Effector CD8-positive, alpha-beta T cell (primary cell): ENCODE data around the gene AIG1.
"Not testable (repeated sequence)": the region's sequence is repeated elsewhere in the genome, so short reads cannot be mapped to it uniquely, and the experiment has no call there.

Experiments
- DNase-seq: peaks from one replicate; lab custom pipeline; 2025; lab: John Stamatoyannopoulos, UW
- total RNA-seq, 4 experiments: gene quantifications; one replicate each; lab custom pipeline; 2026; lab: John Stamatoyannopoulos, UW

Gene AIG1, protein sequence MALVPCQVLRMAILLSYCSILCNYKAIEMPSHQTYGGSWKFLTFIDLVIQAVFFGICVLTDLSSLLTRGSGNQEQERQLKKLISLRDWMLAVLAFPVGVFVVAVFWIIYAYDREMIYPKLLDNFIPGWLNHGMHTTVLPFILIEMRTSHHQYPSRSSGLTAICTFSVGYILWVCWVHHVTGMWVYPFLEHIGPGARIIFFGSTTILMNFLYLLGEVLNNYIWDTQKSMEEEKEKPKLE
- total RNA-seq, result 3.2 to 7.1 (median 5.9) reads per million in 4 experiments

DNA sequence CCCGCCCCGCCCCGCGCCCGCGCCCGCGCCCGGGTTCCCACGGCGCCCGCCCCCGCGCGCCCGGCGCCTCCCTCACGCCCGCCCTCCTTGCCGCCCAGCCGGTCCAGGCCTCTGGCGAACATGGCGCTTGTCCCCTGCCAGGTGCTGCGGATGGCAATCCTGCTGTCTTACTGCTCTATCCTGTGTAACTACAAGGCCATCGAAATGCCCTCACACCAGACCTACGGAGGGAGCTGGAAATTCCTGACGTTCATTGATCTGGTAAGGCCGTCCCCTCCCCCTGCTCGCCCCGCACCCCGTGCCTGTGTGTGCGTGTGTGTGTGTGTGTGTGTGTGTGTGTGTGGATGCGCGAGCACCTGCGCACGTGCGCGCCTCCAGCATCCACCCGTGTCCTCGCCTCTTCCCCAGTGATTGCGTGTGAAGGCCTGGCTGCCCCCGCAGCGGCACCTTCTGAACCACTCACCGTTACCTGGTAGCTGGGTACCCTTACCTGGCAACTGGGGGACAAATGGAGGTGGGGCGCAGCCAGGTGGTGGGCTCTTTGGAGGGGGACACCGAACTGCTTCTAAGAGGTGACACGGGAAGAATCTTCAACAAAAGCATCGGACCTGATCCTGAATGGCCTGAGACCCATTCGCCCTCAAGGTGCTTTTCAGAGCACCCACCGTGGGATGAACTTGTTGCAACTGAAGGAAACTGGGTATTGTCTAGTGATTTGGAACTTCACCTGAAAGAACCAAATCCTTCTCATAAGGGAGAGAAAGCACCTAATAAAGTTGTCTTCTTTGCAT lies at the start of gene AIG1:
Gene AIG1 (plus strand): TSS at position 84 of the 791 bp plus-strand sequence. CDS start 37 bp downstream, at position 121.
- DNase-seq, result peak; percentile 60

DNA sequence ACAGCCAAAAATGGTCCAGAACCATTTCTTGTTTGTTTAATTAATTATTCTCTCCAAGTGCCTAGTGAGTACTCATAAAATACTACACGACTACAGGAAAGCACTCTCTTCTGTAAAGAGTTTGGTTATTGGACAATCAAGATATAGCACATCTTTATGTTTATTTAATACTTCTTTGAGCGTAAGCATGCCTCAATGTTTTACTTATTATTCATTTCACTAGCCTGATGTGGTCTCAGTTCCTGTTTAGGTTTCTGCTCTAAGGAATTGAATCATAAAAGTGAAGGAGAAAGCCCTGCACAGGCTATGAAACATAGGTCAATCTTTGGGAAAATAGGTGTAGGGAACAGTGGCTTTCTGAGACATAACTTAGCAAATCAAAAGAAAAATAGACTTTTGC lies 45.9 kb upstream of the AIG1 start:
- no peak for DNase-seq

DNA sequence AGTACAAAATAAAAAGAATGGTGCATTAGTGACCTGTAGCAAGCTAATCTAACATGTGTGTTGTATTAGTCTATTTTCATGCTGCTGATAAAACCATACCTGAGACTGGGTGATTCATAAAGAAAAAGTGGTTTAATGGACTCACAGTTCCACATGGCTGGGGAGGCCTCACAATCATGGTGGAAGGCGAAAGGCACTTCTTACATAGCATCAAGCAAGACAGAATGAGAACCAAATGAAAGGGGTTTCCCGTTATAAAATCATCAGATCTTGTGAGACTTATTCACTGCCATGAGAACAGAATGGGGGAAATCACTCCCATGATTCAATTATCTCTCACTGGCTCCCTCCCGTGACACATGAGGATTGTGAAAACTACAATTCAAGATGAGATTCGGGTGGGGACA lies 45.4 kb upstream of the AIG1 start:
- DNase-seq, result no peak

DNA sequence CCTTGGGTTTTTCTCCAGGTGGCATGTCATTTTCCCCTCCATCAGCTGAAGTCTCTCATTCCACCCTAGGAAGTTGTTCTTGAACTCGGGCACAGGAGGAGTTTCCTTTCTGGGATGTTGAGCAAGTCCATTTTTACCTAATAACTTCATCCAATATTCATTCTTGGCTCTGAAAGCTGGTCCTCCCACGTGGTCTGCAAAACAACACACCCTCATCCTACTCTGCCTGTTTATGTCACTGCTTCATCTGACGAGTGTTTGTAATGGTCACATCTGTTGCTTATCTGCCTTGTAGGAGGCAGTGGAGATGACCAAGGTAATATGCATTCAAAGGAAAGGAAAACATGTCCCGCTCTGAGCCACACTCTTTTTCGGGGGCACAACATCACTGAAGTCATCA lies 41.7 kb upstream of the AIG1 start:
- DNase-seq, result no peak

DNA sequence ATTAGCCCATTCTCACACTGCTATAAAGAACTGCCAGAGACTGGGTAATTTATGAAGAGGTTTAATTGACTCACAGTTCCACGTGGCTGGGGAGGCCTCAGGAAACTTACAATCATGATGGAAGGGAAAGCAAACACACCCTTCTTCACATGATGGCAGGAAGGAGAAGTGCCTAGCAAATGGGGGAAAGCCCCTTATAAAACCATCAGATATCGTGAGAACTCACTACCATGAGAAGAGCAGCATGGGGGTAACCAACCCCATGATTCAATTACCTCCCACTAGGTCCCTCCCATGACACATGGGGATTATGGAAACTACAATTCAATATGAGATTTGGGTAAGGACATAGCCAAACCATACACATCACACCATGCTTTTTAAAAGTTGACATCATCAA lies 39.8 kb upstream of the AIG1 start:
- not testable (repeated sequence) for DNase-seq

DNA sequence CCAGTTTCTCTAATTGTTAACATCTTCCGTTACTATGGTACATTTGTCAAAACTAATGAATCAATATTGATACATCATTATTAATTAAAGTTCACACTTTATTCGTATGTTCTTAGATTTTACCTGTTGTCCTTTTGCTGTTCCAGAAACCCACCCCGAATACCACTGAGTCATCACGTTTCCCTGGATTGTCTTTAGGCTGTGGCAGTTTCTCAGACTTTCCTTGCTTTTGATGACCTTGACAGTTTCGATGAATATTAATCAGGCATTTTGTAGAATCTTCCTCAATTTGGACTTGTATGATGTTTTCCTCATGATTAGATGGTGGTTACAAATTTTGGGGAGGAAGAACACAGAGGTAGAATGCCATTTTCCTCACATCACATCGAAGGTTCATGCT lies 39.1 kb upstream of the AIG1 start:
- no peak for DNase-seq

DNA sequence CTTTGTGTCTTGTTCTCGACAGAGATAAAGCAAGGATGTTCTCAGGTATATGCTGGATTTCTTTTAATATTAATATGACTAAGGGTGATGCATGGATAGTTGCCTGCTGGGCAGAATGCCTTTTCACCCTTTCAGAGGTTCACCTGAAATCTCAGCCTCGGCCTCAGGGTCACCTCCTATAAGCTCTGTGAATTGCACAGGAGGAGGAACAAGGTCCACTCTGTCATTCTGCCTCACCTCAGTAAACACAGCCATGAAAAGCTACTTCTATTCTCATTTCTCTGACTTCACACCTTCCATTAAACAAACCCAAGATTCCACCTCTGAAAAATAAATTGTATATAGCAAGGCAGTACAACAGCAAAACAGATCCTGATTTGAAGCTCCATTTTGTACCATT lies 38.1 kb upstream of the AIG1 start:
- no peak for DNase-seq

DNA sequence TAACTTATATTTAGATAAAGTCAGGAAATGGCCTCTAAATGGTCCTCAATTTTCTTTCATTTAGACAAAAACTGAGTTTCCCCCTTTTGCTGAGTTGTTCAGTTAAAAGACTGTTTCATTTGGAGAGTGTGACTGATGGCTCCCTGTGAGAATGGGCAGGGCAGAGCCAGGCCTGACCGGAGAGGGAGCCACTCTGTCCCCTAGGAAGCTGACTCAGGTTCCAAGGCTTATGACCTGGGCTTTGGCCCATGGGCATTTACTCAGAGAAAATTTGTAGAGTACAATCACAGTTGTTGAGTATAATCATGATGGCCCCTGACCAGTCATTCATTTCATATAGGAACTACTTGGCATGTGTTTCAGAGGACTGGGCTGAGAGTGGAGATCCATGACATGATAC lies 37.0 kb upstream of the AIG1 start:
- DNase-seq, result no peak

DNA sequence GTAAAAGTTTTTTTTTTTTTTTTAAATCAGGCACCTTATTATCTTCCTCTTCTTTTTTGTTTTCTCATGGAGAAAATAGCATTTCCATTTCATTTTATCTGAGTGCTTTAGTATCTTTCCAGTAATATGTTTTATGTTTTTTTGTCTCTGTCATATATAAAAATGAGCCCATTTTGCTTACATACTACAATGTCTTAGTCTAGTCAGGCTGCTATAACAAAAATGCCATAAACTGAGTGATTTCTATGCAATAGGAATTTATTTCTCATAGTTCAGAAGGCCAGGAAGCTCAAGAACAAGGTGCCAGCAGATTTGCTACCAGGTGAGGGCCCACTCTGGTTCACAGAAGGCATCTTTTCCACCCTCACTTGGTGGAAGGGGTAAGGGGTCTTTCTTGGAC lies 35.7 kb upstream of the AIG1 start:
- no peak for DNase-seq

DNA sequence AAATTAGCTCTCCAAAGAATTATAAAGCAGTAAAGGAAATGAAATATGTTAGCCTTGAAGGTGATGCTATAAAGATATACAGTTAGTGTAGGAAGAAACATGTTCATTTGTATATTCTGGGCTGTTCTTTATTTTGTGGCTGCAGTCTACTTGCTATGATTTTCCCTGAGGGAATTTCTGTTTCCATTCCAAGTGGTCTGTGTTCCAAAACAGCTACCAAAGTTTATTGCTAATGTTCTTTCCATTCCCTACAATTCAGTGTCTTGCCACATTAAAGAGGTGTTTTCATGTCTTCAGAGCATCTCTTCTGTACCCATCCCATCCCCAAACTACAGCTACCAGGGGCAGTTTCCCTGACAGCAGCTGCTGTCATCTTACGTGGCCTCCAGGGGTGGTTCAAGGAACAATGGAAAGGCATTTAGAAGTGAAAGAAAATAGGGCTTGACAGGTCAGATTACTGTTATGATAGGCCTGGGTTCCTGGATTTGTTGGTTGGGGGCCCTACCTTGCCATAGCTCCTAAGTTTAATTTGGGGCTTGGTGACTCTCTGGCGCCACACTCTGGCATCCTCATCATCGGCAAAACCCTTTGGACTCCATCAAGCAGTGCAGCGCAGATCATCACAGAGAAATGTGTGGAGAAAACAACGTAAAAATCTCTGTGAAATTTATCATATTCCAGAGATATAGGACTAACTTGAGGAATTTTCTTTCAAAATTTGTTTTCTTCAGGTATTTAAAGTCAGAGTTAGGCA lies 33.8 kb upstream of the AIG1 start:
- DNase-seq, result peak; percentile 23

DNA sequence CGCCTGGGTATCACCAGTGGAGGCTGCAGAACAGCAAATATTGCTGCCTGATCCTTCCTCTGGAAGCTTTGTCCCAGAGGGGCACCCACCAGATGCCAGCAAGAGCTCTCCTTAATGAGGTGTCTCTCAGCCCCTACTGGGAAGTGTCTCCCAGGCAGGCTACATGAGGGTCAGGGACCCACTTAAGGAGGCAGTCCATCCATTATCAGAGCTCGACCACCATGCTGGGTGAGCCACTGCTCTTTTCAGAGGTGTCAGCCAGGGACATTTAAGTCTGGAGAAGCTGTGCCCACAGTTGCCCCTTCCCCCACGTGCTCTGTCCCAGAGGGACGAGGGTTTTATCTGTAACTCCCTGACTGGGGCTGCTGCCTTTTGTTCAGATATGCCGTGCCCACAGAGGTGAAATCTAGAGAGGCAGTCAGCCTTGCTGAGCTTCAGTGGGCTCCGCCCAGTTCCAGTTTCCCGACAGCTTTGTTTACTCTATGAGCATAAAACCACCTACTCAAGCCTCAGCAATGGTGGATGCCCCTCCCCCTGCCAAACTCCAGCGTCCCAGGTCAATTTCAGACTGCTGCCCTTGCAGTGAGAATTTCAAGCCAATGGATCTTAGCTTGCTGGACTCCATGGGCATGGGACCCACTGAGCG lies 25.9 kb upstream of the AIG1 start:
- DNase-seq, result no peak

DNA sequence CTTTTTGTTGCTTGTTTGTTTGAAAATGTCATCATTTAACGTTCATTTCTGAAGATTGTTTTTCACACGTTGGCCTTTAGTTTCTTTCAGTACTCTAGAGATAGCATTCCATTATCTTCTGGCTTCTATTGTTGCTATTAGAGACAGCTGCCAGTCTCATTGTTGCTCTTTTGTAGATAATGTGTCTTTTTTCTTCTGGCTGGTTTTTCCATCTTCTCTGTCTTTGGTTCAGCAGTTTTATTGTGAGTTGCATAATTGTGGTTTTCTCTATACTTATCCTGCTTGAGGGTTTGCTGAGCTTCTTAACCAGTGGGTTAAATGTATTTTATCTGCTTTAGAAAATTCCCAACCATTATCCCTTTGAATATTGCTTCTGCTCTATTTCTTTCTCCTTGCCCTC lies 23.2 kb upstream of the AIG1 start:
- DNase-seq, result no peak

DNA sequence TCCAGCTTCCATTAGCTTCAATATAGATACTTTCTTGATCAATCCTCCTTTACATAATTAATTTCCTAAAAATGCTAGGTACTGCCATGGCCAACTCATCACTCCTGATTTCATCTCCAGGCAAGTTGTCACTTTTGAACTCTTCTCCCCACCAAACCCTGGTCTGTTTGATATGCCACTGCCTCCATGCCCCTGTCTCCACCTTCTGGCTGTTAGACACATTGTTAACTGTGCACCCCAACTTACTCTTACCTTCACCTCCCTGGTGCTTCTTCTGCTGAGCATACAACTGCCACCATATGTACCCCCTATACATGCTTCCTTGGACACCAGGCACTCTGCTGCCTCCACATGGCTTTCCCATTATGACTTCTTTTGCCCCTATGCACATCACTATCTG lies 21.9 kb upstream of the AIG1 start:
- no peak for DNase-seq

DNA sequence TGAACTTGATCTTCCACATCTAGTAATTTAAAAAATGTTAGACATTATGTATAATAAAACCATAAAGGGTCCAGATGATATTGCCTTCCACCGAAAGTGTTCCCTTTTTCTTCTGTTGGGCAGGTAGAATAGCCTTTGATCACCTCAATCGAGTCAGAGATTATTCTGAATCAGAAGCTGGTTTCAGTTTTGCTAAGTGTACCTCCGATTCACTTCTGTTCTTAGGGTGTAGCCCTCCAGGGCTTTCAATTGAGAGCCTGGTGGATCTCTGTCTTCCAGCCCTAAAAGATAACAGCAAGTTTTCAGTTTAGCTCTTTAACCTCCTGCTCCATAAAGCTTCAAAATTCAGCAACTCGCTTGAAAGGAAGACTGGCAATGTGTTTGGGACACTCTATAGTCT lies 21.1 kb upstream of the AIG1 start:
- no peak for DNase-seq

DNA sequence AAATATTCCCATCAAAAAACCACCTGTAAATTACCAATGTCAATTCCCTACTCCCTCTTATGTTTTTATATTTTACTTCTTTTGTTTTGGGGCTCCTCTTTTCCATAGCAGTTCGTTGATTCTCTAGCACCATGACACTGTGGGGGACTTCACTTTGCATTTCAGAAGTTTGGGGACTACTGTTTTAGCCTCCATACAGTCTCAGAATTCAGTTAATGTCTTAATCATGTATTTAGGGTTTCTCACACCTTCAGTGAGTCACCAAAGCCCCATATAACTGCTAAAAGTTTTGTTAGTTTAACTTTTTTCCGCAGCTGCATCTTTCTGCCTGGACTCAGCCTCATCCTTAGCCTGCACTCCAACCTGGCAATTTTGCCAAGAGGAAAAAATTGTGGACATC lies 20.7 kb upstream of the AIG1 start:
- DNase-seq, result no peak

DNA sequence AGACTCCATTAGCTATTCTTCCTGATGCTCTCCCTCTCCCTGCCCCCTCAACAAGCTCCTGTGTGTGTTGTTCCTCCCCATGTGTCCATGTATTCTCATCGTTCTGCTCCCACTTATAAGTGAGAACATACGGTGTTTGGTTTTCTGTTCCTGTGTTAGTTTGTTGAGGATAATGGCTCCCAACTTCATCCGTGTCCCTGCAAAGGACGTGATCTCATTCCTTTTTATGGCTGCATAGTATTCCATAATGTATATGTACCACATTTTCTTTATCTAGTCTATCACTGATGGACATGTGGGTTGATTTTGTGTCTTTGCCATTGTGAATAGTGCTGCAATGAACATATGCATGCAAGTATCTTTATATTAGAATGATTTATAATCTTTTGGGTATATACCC lies 16.3 kb upstream of the AIG1 start:
- not testable (repeated sequence) for DNase-seq

DNA sequence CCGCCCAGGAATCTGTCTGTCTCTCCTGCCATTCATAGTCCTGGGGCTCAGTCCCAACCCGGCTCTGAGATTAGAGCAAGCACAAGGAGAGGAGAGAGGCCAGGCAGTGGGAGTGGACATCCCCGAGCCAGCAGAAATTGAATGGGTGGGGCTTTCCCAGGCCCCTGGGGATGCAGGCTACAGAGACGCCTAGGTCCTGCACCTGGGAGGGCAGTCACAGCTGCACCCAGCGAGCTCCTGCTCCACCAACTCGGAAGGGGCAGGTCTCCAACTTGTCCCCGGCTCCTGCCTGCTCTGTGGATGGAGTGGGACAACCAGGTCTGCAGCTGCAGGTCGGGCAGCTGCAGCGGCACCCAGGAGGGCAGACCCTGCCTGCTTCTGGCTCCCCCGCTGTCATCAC lies 11.1 kb upstream of the AIG1 start:
- no peak for DNase-seq

DNA sequence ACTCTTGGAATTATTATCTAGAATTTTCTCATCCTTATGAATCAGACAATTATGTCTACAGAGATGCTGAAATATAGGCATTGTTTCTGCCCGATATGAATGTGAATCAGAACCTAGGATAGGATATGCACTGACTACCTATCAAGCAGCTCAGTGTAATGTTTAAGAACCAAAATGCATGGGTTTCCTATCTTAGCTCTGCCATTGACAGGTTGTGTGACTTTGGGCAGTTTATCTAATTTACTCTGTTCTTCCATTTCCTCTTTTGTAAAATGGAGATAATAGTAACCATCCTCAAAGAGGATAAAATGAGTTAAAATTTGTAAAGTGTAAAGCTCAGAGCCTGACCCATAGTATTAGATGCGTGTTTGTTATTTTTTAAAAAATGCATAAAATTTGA lies 10.2 kb upstream of the AIG1 start:
- DNase-seq, result no peak

DNA sequence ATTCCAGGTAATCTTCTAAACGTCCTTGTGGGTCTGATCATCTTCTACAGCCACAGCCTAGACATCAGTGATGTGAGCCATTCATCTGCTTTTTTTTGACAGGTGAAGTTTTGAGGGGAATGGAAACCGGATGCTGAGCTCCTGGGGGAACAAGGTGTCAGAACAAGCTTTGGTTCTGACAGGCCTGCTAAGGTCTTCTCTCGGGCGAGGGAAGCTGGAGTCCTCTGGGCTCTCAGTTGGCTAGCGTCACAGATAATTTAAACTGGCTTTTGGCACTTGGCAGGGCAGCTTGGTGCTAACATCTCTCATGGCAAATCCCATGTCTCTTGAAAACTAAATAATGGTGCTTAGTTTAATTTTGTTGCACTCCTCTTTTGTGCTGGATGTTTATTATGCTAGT lies 8.4 kb upstream of the AIG1 start:
- no peak for DNase-seq

DNA sequence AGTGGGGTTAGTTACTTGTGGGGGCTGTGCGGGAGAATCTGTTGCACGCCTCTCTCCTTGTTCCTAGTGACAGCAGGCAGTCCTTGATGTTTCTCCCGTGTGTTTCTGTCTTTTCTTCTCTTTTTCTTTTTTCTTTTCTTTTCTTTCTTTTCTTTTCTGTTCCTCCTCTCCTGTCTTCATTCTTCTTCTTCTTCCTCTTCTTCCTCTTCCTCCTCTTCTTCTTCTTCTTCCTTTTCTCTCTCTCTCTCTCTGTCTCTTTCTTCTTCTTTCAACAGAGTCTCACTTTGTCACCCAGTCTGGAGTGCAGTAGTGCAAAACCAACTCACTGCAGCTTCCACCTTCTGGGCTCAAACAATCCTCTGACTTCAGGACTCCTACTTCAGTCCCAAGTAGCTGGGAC lies 6.8 kb upstream of the AIG1 start:
- DNase-seq, result no peak

DNA sequence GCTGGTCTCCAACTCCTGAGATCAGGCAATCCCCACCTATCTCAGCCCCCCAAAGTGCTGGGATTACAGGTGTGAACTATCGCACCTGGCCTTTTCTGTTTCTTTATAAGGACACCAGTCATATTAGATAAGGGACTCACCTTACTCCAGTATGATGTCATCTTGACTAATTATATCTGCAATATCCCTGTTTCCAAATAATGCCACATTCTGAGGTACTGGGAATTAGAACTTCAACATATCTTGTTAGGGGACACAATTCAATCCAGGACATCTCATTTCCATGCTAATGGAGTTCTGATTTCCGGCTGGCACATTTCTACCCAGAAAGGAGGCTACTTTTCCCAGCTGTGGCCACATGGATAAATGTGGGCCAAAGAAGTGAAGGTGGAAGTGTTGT lies 6.4 kb upstream of the AIG1 start:
- DNase-seq, result no peak

DNA sequence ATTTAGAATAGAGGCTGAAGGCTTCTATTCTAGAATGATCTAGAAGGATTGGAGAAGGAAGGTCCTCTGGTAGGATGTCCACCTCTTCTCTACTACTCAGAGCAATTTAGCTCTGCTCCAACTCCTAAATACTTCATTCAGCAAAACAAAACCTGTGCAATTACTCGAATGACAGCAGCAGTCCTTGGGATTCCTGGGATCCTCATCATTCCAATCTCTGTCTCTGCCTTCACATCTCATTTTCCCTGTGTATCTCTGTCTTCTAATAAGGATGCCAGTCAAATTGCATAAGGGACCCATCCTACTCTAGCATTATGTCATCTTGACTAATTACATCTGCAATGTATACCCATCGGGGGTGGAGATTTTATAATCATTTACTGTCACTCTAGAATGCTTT lies 5.5 kb upstream of the AIG1 start:
- no peak for DNase-seq
